Mesothelial cell of epicardium (in vitro differentiated cells): Measurements from ENCODE around the gene KCNT2. TPM values are rescaled to one million over a fixed set of nuclear protein-coding genes. Genes with fewer than 3 reads are reported as not detected.

Experiments
- DNase-seq, 2 experiments: peaks; one replicate each; pipeline ENCODE4 v3.0.0; 2021; ENCODE audit warnings: low spot score in 2 of 2; ENCODE audit not compliant: unreplicated experiment in 2 of 2
- H3K27ac Mint-ChIP-seq: 2 replicates; pipeline ENCODE4 v1.8.0; 2021; ENCODE audit warnings: mixed read lengths
- H3K27me3 Mint-ChIP-seq: 2 replicates; pipeline ENCODE4 v1.8.0; 2021; ENCODE audit warnings: low read depth, mixed read lengths
- H3K36me3 Mint-ChIP-seq: 2 replicates; pipeline ENCODE4 v1.8.0; 2021; ENCODE audit warnings: mixed read lengths
- H3K4me1 Mint-ChIP-seq: 2 replicates; pipeline ENCODE4 v1.8.0; 2021; ENCODE audit warnings: mixed read lengths
- H3K4me3 Mint-ChIP-seq: 2 replicates; pipeline ENCODE4 v1.8.0; 2021; ENCODE audit warnings: mild to moderate bottlenecking, moderate library complexity, mixed read lengths
- H3K9me3 Mint-ChIP-seq: 2 replicates; pipeline ENCODE4 v1.8.0; 2021; ENCODE audit warnings: mixed read lengths
- total RNA-seq: library from RNA; stranded (reverse); gene quantifications from 3 replicates; pipeline ENCODE4 v1.2.1, GENCODE V29; 2021
- TF ChIP-seq, protein P1 (sequence below): fragments of 200-600 bp; sonication (generic); IDR thresholded peaks from one replicate; pipeline ENCODE4 v1.5.0; 2021; ENCODE audit warnings: antibody characterized with exemption; ENCODE audit not compliant: unreplicated experiment

KCNT2 gene
- total RNA-seq, 1 donor from 2014 or later: 25.6 TPM

DNA sequence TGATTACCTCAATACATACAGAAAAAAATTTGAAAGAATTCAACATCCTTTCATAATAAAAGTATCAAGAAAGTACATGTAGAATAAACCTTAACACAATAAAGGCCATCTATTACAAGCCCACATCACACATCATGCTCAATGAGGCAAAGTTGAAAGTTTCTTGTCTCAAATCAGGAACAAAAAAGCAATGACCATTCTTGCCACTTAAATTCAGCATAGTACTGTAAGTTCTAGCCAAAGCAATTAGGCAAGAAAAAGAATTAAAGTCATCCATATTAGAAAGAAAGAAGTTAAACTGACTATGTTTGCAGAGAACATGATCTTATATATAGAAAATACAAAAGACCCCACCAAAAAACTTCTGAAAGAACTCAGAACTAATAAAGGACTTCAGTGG is 44.5 kb downstream of the KCNT2 start:
- TF ChIP-seq, protein P1, sequence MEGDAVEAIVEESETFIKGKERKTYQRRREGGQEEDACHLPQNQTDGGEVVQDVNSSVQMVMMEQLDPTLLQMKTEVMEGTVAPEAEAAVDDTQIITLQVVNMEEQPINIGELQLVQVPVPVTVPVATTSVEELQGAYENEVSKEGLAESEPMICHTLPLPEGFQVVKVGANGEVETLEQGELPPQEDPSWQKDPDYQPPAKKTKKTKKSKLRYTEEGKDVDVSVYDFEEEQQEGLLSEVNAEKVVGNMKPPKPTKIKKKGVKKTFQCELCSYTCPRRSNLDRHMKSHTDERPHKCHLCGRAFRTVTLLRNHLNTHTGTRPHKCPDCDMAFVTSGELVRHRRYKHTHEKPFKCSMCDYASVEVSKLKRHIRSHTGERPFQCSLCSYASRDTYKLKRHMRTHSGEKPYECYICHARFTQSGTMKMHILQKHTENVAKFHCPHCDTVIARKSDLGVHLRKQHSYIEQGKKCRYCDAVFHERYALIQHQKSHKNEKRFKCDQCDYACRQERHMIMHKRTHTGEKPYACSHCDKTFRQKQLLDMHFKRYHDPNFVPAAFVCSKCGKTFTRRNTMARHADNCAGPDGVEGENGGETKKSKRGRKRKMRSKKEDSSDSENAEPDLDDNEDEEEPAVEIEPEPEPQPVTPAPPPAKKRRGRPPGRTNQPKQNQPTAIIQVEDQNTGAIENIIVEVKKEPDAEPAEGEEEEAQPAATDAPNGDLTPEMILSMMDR: no peak
- no peak overlapping the region for H3K4me3 Mint-ChIP-seq
- H3K36me3 Mint-ChIP-seq: peaks cover 42% of the 10 kb centered on the region
- H3K27me3 Mint-ChIP-seq: no peaks in the 10 kb centered on the region
- peaks cover 53% of the 10 kb centered on the region for H3K9me3 Mint-ChIP-seq
- no peak overlapping the region for H3K27ac Mint-ChIP-seq
- DNase-seq: no peak
- no peaks in the 10 kb centered on the region for H3K4me1 Mint-ChIP-seq

DNA sequence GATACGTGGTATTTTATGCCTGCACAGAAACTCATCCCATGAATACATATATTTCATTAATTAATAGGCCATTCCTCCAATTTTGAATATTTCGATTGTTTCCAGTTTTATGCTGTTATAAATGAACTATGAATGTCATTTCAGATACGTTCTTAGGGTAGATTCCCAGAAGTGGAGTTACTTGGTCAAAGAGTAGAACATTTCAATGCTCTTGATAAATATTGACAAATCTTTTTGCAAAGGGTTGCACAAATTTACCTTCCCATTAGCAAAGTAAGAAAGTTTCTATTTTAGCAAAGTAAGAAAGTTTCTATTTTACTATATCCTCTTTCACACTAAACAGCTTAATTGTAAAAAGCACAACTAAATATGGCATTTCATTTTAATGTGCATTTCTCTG is 48.9 kb downstream of the KCNT2 start:
- H3K27me3 Mint-ChIP-seq: no peaks in the 10 kb centered on the region
- DNase-seq: no peak
- H3K27ac Mint-ChIP-seq: no peak overlapping the region
- TF ChIP-seq, protein P1: no peak
- peaks cover 42% of the 10 kb centered on the region for H3K9me3 Mint-ChIP-seq
- no peak overlapping the region for H3K4me3 Mint-ChIP-seq
- peaks cover 34% of the 10 kb centered on the region for H3K36me3 Mint-ChIP-seq
- peaks cover 3% of the 10 kb centered on the region for H3K4me1 Mint-ChIP-seq

- Mint-ChIP-seq H3K27me3 (no peaks in the 10 kb centered on the region), H3K9me3 (peaks cover 42% of the 10 kb centered on the region), H3K4me1 (peaks cover 3% of the 10 kb centered on the region), H3K36me3 (peaks cover 34% of the 10 kb centered on the region), H3K4me3 (no peak overlapping the region), H3K27ac (no peak overlapping the region)
- DNase-seq: no peak
- TF ChIP-seq, protein P1: no peak
Observed at GRCh38 chr1:196558411-196558810, 49.8 kb downstream of the KCNT2 start.

DNA sequence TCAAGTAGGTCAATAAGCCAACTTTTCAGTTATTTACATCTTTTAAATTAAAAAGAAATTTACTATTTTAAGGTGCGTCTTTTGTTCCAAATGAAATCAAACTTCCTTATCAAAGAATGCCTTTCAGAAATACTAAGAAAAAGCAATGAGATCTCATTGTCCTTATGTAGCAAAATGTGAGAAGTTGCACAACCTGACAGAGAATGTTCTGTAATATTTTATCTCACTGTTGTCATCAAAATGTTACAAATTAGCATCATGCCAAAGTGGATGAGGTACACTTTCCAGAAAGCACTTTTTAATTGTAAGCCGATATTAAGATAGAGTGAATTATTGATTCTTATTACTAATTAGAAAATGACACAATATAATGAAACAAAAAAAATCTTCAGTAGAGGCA is 50.4 kb downstream of the KCNT2 start:
- Mint-ChIP-seq H3K27me3 (no peaks in the 10 kb centered on the region), H3K36me3 (peaks cover 30% of the 10 kb centered on the region), H3K27ac (no peak overlapping the region), H3K9me3 (peaks cover 44% of the 10 kb centered on the region), H3K4me3 (no peak overlapping the region), H3K4me1 (peaks cover 3% of the 10 kb centered on the region)
- no peak for DNase-seq
- TF ChIP-seq, protein P1: no peak

DNA sequence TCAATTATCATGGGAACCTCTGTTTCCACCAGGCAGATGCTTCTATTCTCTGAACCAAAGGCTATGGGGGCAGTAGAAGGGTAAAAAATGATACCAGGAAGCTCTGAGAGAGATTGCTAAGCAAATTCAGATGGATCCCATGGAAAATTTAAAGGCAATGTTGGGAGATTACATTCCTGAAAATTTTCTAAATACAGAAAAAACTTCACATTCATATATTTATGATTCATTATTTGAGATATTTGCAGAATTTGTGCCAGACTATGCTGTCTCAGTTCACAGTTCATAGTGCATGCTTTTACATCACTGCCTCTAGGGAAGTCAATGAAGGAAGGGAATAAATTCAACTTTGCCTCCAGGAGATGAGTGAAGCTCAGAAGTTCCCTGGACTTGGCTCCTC is 57.5 kb downstream of the KCNT2 start:
- no peak overlapping the region for H3K27ac Mint-ChIP-seq
- TF ChIP-seq, protein P1: no peak
- no peak overlapping the region for H3K4me3 Mint-ChIP-seq
- no peak for DNase-seq
- no peaks in the 10 kb centered on the region for H3K4me1 Mint-ChIP-seq
- H3K36me3 Mint-ChIP-seq: peaks cover 21% of the 10 kb centered on the region
- H3K9me3 Mint-ChIP-seq: peaks cover 35% of the 10 kb centered on the region
- no peaks in the 10 kb centered on the region for H3K27me3 Mint-ChIP-seq
